ENCODE results near the gene MAGIX.
A peak's percentile ranks its signal among the peaks of the same experiment; 100 is the strongest.
"Not testable (repeated sequence)": the region's sequence is repeated elsewhere in the genome, so short reads cannot be mapped to it uniquely, and the experiment has no call there.

Gene MAGIX

DNA sequence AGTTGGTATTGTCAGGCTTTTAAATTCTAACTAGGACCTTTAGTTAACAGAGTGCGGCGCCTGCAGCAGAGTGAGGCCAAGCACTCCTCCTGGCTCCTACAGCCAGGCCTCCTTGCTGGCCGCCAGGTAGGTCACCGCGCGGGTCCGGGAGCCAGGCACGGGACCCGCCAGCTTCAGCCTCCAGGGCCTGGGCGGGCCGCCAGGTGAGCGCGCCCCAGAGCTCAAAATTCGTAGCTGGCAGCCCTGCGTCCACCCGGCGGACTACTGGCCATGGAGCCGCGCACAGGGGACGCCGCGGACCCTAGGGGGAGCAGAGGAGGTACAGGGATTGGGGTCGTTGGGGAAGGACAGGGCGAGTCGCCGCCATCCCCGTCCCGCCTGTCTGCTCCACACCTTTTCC lies at the start of gene MAGIX:
TSS of gene MAGIX (plus strand) at position 139 of the 400 bp plus-strand sequence. CDS start at position 271, 132 bp downstream.
- DNase-seq (ENCODE audit: low read depth), result no peak
- peak within 1 kb of the TSS; percentile 40 for H3K4me3 ChIP-seq (ENCODE audit: control insufficient read depth, low read depth, low read length)
- TF ChIP-seq, protein P1, sequence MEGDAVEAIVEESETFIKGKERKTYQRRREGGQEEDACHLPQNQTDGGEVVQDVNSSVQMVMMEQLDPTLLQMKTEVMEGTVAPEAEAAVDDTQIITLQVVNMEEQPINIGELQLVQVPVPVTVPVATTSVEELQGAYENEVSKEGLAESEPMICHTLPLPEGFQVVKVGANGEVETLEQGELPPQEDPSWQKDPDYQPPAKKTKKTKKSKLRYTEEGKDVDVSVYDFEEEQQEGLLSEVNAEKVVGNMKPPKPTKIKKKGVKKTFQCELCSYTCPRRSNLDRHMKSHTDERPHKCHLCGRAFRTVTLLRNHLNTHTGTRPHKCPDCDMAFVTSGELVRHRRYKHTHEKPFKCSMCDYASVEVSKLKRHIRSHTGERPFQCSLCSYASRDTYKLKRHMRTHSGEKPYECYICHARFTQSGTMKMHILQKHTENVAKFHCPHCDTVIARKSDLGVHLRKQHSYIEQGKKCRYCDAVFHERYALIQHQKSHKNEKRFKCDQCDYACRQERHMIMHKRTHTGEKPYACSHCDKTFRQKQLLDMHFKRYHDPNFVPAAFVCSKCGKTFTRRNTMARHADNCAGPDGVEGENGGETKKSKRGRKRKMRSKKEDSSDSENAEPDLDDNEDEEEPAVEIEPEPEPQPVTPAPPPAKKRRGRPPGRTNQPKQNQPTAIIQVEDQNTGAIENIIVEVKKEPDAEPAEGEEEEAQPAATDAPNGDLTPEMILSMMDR (IDR thresholded peaks at IDR 0.05; ENCODE audit: control insufficient read depth, insufficient read depth, low read depth, low read length, missing control alignments), result no peak

DNA sequence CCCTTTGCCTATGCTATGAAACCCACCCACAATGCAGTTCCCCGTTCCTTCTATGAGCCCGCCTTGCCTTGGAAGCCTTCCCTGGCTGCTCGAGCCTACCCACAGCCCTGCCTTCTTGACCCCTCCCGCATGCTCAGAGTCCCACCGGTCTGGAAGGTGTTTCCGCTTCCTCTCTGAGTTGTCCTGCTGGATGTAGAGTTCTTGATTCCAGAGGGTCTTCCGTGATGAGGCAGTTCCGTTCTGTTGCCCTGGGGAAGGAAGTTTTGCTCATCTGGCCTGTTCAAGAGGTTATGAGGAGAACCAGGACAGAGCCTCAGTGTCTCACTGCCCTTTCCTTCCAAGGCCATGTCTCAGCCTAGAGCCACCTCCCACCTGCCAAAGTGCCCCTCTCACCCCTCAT lies 46.5 kb upstream of the MAGIX start:
- no peak for DNase-seq (ENCODE audit: low read depth)
- TF ChIP-seq, protein P1 (IDR thresholded peaks at IDR 0.05; ENCODE audit: control insufficient read depth, insufficient read depth, low read depth, low read length, missing control alignments), result no peak
- H3K4me3 ChIP-seq (ENCODE audit: control insufficient read depth, low read depth, low read length), result no peak overlapping the region

DNA sequence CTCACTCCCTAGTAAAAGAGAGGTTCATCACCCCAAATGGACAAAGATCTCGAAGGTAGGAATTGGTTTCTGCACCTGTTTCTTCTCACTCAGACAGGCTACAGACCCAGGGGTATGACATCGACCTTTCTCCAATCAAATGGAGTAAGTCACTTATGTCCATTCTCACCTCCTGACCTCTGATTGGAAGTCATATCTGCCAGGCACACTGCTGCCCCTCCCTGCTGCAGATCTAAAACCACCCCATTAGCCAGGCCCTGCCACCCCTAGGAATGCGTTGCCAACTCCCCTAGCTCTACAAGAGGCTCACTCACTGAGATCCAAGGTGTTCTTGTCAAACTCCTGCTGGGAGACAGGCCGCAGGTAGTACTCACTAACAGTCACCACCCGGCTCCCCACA lies 45.8 kb upstream of the MAGIX start:
- H3K4me3 ChIP-seq (ENCODE audit: control insufficient read depth, low read depth, low read length), result no peak overlapping the region

DNA sequence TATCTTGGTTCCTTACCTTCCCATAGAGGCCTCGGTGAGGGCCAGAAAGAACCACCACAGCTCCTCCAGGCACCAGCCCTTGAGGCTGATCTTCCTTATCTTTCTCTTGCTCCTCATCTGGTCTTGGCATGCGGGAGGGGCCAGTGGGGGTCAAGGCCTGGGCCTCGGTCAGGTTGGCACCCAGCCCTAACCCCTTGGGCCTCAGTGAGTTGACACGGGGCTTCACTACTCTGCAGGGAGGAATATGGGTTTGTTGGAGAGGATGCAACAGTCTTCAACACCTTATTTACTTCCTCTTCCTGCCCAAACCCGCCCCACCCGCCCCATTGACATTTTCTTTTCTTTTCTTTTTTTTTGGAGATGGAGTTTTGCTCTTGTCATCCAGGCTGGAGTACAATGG lies 45.0 kb upstream of the MAGIX start:
- no peak for DNase-seq (ENCODE audit: low read depth)
- TF ChIP-seq, protein P1 (IDR thresholded peaks at IDR 0.05; ENCODE audit: control insufficient read depth, insufficient read depth, low read depth, low read length, missing control alignments), result no peak

More for the DNA sequence above, 45.8 kb upstream of the MAGIX start:
- TF ChIP-seq, protein P1 (IDR thresholded peaks at IDR 0.05; ENCODE audit: control insufficient read depth, insufficient read depth, low read depth, low read length, missing control alignments), result no peak
- DNase-seq (ENCODE audit: low read depth), result no peak

DNA sequence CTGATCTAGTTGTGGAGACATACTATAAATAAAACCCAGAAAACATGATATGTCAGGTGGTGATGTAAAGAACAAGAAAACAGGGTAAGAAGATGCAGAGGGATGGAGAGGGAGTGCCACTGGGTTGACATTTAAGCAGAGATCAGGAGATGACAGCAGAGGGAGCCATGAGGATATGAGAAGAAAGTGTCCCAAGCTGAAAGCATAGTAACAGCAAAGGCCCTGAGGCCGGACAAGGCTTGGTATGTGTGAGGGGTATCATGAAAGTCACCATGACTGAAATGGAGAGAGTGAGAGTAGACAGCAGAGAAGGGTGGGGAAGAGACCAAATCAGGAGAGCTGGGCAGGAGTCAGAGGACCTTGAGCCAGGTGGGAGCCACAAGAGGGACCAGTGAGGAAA lies 42.5 kb upstream of the MAGIX start:
- DNase-seq (ENCODE audit: low read depth), result no peak
- TF ChIP-seq, protein P1 (IDR thresholded peaks at IDR 0.05; ENCODE audit: control insufficient read depth, insufficient read depth, low read depth, low read length, missing control alignments), result no peak
- H3K4me3 ChIP-seq (ENCODE audit: control insufficient read depth, low read depth, low read length), result no peak overlapping the region

More for the DNA sequence above, 45.0 kb upstream of the MAGIX start:
- no peak overlapping the region for H3K4me3 ChIP-seq (ENCODE audit: control insufficient read depth, low read depth, low read length)

DNA sequence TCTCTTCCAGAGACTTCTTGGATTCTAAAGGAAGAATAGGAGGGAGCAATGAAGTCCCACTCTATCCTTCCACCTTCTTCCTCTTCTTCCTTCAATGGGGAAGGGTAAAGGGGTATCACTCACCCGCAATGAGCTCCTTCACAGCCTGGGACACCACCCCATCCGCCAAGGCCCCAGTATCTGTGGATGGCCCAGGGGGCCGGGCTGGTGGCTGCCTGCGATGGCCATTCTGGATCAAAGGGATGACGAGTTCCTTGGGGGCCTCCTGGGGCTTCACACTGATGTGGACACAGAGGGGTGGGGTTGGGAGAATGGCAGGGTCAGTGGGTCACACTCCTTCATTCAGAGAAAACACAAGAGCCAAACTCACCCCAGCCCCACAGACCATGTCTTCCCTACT lies 40.1 kb upstream of the MAGIX start:
- no peak for DNase-seq (ENCODE audit: low read depth)
- TF ChIP-seq, protein P1 (IDR thresholded peaks at IDR 0.05; ENCODE audit: control insufficient read depth, insufficient read depth, low read depth, low read length, missing control alignments), result no peak
- H3K4me3 ChIP-seq (ENCODE audit: control insufficient read depth, low read depth, low read length), result peak overlapping the region; percentile 65

DNA sequence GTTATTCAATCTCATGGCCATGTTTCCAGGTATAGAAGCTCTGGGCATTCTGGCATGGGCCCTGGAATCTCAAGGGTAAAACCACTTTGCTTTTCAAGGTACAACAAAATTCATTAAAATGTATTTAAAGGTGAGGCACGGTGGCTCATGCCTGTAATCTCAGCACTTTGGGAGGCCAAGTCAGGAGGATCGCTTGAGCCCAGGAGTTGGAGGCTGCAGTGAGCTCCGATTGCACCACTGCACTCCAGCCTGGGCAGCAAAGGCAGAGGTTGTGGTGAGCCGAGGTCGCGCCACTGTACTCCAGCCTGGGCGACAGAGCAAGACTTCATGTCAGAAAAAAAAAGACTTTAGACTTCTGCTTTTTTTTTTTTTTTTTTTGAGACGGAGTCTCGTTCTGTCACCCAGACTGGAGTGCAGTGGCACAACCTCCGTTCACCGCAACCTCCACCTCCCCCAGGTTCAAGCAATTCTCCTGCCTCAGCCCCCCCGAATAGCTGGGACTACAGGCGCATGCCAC lies 34.8 kb upstream of the MAGIX start:
- not testable (repeated sequence) for H3K4me3 ChIP-seq (ENCODE audit: control insufficient read depth, low read depth, low read length); DNase-seq (ENCODE audit: low read depth)

Data from AG09309 (cell line).